ENCODE measurements around the gene FBXO31. TPM values are rescaled to one million over a fixed set of nuclear protein-coding genes. Genes with fewer than 3 reads are reported as not detected.

FBXO31 gene
- total and polyA plus RNA-seq, 8 donors, result 6.4 to 1,171 (median 23.8) TPM

DNA sequence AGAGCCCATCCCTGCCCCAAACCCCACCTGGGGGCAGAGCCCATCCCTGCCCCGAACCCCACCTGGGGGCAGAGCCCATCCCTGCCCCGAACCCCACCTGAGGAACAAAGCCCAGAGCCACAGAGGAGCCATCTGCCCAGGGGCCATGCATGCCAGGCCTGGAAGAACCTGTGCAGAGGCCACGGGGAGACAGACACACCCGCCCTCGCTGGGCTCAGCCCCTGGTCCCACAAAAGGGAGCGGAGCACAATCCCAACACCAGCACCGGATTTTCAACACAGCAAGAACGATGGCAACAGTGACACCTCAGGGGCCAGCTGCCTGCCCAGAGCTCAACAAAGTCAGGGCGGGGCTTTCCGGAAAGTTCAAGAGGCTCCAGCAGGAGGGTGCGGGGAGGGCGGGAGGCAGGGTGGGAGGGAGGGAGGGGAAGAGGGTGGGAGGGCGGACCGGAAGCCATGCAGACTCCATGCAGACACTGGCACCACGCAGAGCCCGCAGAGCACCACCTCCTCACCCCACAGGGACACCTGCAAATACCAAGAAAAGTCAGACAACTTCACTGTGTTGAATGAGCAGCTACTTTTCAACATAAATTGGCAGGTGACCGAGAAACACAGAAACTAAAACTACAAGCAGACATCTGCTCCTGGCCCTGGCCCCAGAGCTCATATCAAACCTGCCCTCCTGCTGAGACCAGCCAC lies 38.5 kb downstream of the FBXO31 start:
- intact Hi-C loops (cut with DNase I; ENCODE audit: low total_unique reads), result no loop called here
- 41 to 63% (median 51%) methylated on average over 3 to 17 of the region's 17 CpGs for WGBS, 5 donors
- H3K36me3 ChIP-seq, result peaks cover 36 to 89% (median 79%) of the 10 kb centered on the region in 4 donors
- H3K27ac ChIP-seq, result peak overlapping the region in 4 of 5 donors; percentile 57 to 70 (median 60)
- H3K4me1 ChIP-seq, result peaks cover 4 to 21% (median 13%) of the 10 kb centered on the region in 4 donors
- no peaks in the 10 kb centered on the region for H3K9me3 ChIP-seq
- TF ChIP-seq POLR2AphosphoS5 (IDR thresholded peaks at IDR 0.05) (no peak), EP300 (IDR thresholded peaks at IDR 0.05) (no peak), POLR2A (IDR thresholded peaks at IDR 0.05) (no peak)
- TF ChIP-seq, protein P1, sequence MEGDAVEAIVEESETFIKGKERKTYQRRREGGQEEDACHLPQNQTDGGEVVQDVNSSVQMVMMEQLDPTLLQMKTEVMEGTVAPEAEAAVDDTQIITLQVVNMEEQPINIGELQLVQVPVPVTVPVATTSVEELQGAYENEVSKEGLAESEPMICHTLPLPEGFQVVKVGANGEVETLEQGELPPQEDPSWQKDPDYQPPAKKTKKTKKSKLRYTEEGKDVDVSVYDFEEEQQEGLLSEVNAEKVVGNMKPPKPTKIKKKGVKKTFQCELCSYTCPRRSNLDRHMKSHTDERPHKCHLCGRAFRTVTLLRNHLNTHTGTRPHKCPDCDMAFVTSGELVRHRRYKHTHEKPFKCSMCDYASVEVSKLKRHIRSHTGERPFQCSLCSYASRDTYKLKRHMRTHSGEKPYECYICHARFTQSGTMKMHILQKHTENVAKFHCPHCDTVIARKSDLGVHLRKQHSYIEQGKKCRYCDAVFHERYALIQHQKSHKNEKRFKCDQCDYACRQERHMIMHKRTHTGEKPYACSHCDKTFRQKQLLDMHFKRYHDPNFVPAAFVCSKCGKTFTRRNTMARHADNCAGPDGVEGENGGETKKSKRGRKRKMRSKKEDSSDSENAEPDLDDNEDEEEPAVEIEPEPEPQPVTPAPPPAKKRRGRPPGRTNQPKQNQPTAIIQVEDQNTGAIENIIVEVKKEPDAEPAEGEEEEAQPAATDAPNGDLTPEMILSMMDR (IDR thresholded peaks at IDR 0.05), result no peak
- no peak overlapping the region for H3K4me3 ChIP-seq
- peak; percentile 34 to 50 for DNase-seq
- H3K27me3 ChIP-seq, result no peaks in the 10 kb centered on the region

DNA sequence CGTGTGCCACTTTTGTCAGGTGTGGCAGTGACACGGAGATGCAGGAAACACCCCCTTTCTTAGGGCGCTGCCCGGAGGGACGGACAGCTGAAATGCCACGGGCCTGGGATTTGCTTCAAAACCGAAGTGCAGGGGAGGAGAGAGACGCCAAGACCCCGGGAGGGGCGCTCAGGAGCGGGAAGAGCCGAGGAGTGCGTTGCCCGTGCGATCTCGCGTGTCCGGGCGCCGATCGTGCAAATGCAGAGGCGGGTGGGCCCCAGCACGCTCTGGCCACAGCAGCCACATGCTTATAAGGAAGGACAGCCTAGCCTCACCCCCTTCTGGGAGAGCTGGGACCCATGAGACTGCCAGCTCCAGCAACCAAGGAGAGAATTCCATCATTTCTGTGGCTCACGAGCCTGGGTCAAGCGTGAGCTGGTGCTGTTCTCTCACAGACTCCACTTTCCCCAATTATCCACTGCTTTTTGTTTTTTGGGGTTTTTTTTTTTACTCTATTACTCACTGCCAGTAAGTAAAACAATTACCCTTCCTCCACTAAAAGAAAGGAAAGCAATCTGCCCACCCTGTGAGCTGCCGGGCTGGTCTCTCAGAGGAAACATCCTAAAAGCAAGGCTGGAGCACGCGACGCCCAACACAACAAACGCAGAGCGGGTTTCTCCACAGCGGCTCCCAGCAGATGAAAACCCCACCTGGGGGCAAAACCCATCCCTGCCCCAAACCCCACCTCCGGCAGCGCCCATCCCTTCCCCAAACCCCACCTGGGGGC lies 39.2 kb downstream of the FBXO31 start:
- TF ChIP-seq POLR2A (IDR thresholded peaks at IDR 0.05) (no peak), EP300 (IDR thresholded peaks at IDR 0.05) (no peak), POLR2AphosphoS5 (IDR thresholded peaks at IDR 0.05) (no peak)
- TF ChIP-seq, protein P1 (IDR thresholded peaks at IDR 0.05), result no peak
- Histone ChIP-seq H3K27me3 (no peaks in the 10 kb centered on the region), H3K4me1 (peaks cover 4 to 21% (median 13%) of the 10 kb centered on the region in 4 donors), H3K27ac (peak overlapping the region in 4 of 5 donors; percentile 57 to 70 (median 60)), H3K36me3 (peaks cover 37 to 93% (median 85%) of the 10 kb centered on the region in 4 donors), H3K4me3 (no peak overlapping the region), H3K9me3 (no peaks in the 10 kb centered on the region)
- WGBS, 5 donors, result 86 to 94% (median 91%) methylated on average over 31 to 34 of the region's 34 CpGs
- intact Hi-C loops (cut with DNase I; ENCODE audit: low total_unique reads), result no loop called here
- DNase-seq, result no peak

DNA sequence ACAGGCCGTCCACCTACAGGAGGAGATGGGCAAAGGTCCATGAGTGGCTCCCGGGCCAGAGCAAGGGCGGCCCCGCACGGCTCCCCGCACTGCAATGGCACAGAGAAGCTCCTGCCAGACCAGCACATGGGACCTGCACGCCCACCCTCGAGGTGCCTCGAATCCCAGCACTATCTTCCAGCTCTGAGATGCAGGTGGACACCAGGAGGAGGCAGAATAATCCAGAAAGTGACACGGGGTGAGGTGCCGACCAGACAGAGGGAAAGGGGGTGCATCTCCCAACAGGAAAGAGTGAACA lies 39.9 kb downstream of the FBXO31 start:
- peak overlapping the region in 1 of 5 donors; percentile 36 for H3K27ac ChIP-seq
- H3K9me3 ChIP-seq, result no peaks in the 10 kb centered on the region
- intact Hi-C loops (cut with DNase I; ENCODE audit: low total_unique reads), result no loop called here
- H3K4me1 ChIP-seq, result peaks cover 4 to 21% (median 13%) of the 10 kb centered on the region in 4 donors
- peaks cover 43 to 94% (median 85%) of the 10 kb centered on the region in 4 donors for H3K36me3 ChIP-seq
- 87 to 93% (median 90%) methylated on average over 5 to 11 of the region's 11 CpGs for whole genome bisulfite sequencing, 5 donors
- no peak overlapping the region for H3K4me3 ChIP-seq
- no peak for DNase-seq
- TF ChIP-seq, protein P1 (IDR thresholded peaks at IDR 0.05), result no peak
- no peak for TF ChIP-seq EP300 (IDR thresholded peaks at IDR 0.05)
- TF ChIP-seq POLR2A (IDR thresholded peaks at IDR 0.05), result no peak
- no peak for TF ChIP-seq POLR2AphosphoS5 (IDR thresholded peaks at IDR 0.05)
- no peaks in the 10 kb centered on the region for H3K27me3 ChIP-seq

DNA sequence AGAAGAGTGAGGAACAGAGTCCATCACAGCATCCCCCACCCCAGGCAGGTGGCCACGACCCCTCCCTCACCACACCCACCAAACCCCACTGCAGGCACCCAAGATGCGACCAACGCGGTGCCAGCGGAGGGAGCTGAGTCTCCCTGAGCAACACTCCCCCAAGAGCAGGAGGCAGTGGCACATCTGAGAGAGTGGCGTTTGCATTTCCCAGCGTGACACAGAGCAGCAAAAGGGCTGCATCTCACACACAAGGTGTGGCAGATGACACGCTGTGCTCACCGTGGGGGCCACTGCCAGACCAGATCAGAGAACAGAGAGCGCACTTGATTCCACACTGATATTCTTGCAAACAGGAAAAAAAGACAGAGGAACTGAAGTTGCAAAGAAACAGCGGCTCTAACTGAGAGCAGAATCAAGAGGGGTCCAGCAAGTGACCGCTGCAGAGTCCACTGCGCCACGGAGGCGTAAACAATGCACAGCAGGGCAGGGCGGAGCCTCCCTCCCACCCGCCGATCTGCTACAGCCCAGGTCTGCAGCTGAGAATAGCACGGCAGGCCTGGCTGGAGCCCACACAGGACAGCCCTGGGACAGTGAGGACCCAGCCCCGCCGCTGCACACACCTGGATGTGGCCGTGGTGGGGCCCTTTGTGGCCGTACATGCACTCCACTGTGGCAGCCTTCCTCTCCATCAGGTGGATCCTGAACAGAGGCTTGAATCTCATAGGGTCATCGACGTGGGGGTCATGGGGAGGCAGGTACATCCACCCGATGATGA lies 40.4 kb downstream of the FBXO31 start:
- DNase-seq, result no peak
- intact Hi-C loops (cut with DNase I; ENCODE audit: low total_unique reads), result no loop called here
- TF ChIP-seq POLR2AphosphoS5 (IDR thresholded peaks at IDR 0.05), result no peak
- no peak for TF ChIP-seq EP300 (IDR thresholded peaks at IDR 0.05)
- TF ChIP-seq, protein P1 (IDR thresholded peaks at IDR 0.05), result no peak
- TF ChIP-seq POLR2A (IDR thresholded peaks at IDR 0.05), result no peak
- Histone ChIP-seq H3K9me3 (no peaks in the 10 kb centered on the region), H3K27ac (no peak overlapping the region), H3K27me3 (no peaks in the 10 kb centered on the region), H3K4me1 (peaks cover 4 to 21% (median 13%) of the 10 kb centered on the region in 4 donors), H3K36me3 (peaks cover 43 to 94% (median 85%) of the 10 kb centered on the region in 4 donors), H3K4me3 (peak overlapping the region in 1 of 4 donors; percentile 3)
- 81 to 89% (median 83%) methylated on average over 23 to 26 of the region's 26 CpGs for WGBS, 5 donors
